Gastroesophageal sphincter (tissue), 4 donors: Measurements from ENCODE around the gene ATP6V0D1. TPM values are rescaled to one million over a fixed set of nuclear protein-coding genes. Genes with fewer than 3 reads are reported as not detected.

Experiments used
- ATAC-seq: fragments of 150-250 bp; one replicate; pipeline ENCODE4 v1.9.1; 2016; ENCODE audit warnings: mild to moderate bottlenecking, moderate library complexity
- H3K27ac ChIP-seq, 4 donors: fragments of 200-600 bp; sonication (generic) in 3 of 4; 1 replicate in 3 of 4; 2 replicates in 1 of 4; pipeline ENCODE4 v1.5.1; 2016 to 2019
- H3K27me3 ChIP-seq: fragments of 200-600 bp; sonication (generic); one replicate; pipeline ENCODE4 v1.5.1; 2019
- H3K36me3 ChIP-seq, 2 donors: fragments of 200-600 bp; sonication (generic); one replicate each; pipeline ENCODE4 v1.5.1; 2019; ENCODE audit warnings: control low read depth in 1 of 2
- H3K4me1 ChIP-seq, 3 donors: fragments of 200-600 bp; sonication (generic); 1 replicate in 2 of 3; 2 replicates in 1 of 3; pipeline ENCODE4 v1.5.1; 2016 to 2019; ENCODE audit warnings: control low read depth in 2 of 3
- H3K4me3 ChIP-seq, 2 donors: fragments of 200-600 bp; sonication (generic); one replicate each; pipeline ENCODE4 v1.5.1; 2019; ENCODE audit warnings: mild to moderate bottlenecking in 1 of 2, moderate library complexity in 1 of 2
- H3K9me3 ChIP-seq, 3 donors: fragments of 200-600 bp; sonication (generic); one replicate each; pipeline ENCODE4 v1.5.1; 2017 to 2019; ENCODE audit warnings: control low read depth in 2 of 3
- EP300 ChIP-seq: sonication (generic); formaldehyde crosslinking; IDR thresholded peaks from one replicate; pipeline ENCODE4 v1.6.1; 2017; ENCODE audit warnings: antibody characterized with exemption, mild to moderate bottlenecking
- POLR2A ChIP-seq, 2 donors: fragments of 450-650 bp; IDR thresholded peaks; one replicate each; pipeline ENCODE4 v1.6.1; 2017; ENCODE audit warnings: antibody characterized with exemption in 2 of 2, mild to moderate bottlenecking in 2 of 2, moderate library complexity in 1 of 2
- POLR2AphosphoS5 ChIP-seq: sonication (generic); formaldehyde crosslinking; IDR thresholded peaks from one replicate; pipeline ENCODE4 v1.6.1; 2017; ENCODE audit warnings: antibody characterized with exemption
- WGBS, 2 donors: methylation state at CpG; one replicate each; pipeline ENCODE4 v1.1.5; 2018; ENCODE audit warnings: low coverage in 1 of 2; 5-methylcytosine and 5-hydroxymethylcytosine counted together
- total RNA-seq, 4 donors: library from RNA; depleted of rRNA; stranded (reverse); fragments of >200 nt; gene quantifications; one replicate each; pipeline ENCODE4 v1.1.0, GENCODE V29; 2016
- TF ChIP-seq, protein P1 (sequence below), 4 experiments: fragments of 200-600 bp in 2 of 4; fragments of 450-650 bp in 2 of 4; sonication (generic) in 1 of 4; IDR thresholded peaks; one replicate each; pipeline ENCODE4 v1.5.1; 2017 to 2019; ENCODE audit warnings: antibody characterized with exemption in 4 of 4, mild to moderate bottlenecking in 2 of 4, moderate library complexity in 2 of 4

ATP6V0D1 gene
- total RNA-seq, 4 donors from 2014 or later, result 94.2 to 145 (median 110) TPM

DNA sequence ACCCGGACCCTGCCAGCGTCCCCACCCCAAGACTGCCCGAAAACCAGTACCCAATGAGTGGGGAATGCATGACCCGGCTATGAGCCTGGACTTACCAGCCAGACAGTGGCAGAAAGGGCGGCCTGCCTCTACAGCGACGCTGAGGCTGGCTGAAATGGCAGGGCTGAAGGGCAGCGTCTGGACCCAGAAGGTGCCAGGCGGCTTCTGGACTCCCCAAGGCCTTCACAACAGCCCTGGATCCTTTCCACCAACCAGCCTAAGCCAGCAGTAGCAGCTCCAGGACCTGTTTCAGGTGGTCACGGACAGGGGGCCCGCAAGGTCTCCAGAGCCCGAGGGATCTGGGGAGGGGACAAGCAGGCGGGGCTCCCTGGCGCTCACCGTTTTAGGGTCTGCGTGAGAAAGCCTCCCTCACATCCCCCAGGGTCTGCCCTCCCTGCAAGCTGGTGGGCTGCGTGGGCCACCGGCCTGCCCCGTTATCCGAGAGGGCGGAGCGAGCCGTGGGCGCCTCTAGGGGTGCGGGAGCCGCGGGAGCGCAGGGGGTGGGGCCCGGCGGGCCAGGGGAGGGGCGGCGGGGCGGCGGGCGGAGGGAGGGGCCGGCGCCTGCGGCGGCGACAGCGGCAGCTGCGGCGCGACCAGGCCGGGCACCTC is 47.4 kb upstream of the ATP6V0D1 start, which contains the start of gene RIPOR1:
Gene RIPOR1, plus strand, starts transcription at position 608 of the 648 bp plus-strand sequence. CDS start 9,618 bp downstream, outside the sequence.
- Histone ChIP-seq H3K27ac (peak within 1 kb of the TSS; percentile 76 to 95 (median 92)), H3K9me3 (no peaks in the 10 kb centered on the region), H3K4me1 (peaks cover 0 to 40% (median 15%) of the 10 kb centered on the region in 3 donors), H3K27me3 (no peaks in the 10 kb centered on the region), H3K4me3 (peak within 1 kb of the TSS; percentile 75 to 95), H3K36me3 (no peaks in the 10 kb centered on the region)
- peak; percentile 56 for ATAC-seq
- WGBS, 2 donors, result no CpG with 5 or more reads among the region's 45 CpGs
- TF ChIP-seq, protein P1, sequence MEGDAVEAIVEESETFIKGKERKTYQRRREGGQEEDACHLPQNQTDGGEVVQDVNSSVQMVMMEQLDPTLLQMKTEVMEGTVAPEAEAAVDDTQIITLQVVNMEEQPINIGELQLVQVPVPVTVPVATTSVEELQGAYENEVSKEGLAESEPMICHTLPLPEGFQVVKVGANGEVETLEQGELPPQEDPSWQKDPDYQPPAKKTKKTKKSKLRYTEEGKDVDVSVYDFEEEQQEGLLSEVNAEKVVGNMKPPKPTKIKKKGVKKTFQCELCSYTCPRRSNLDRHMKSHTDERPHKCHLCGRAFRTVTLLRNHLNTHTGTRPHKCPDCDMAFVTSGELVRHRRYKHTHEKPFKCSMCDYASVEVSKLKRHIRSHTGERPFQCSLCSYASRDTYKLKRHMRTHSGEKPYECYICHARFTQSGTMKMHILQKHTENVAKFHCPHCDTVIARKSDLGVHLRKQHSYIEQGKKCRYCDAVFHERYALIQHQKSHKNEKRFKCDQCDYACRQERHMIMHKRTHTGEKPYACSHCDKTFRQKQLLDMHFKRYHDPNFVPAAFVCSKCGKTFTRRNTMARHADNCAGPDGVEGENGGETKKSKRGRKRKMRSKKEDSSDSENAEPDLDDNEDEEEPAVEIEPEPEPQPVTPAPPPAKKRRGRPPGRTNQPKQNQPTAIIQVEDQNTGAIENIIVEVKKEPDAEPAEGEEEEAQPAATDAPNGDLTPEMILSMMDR (IDR thresholded peaks at IDR 0.05), result no peak
- no peak for TF ChIP-seq POLR2AphosphoS5

GRCh38 chr16:67526149-67526791 is 45.3 kb upstream of the ATP6V0D1 start:
- 81 to 87% methylated on average over 3 of the region's 3 CpGs for WGBS, 2 donors
- Histone ChIP-seq H3K4me1 (peaks cover 0 to 29% (median 19%) of the 10 kb centered on the region in 3 donors), H3K4me3 (no peak overlapping the region), H3K27ac (no peak overlapping the region), H3K27me3 (no peaks in the 10 kb centered on the region), H3K9me3 (no peaks in the 10 kb centered on the region), H3K36me3 (no peaks in the 10 kb centered on the region)
- TF ChIP-seq, protein P1 (IDR thresholded peaks at IDR 0.05), result no peak
- TF ChIP-seq POLR2A (IDR thresholded peaks at IDR 0.05) (no peak), EP300 (no peak), POLR2AphosphoS5 (no peak)
- no peak for ATAC-seq

DNA sequence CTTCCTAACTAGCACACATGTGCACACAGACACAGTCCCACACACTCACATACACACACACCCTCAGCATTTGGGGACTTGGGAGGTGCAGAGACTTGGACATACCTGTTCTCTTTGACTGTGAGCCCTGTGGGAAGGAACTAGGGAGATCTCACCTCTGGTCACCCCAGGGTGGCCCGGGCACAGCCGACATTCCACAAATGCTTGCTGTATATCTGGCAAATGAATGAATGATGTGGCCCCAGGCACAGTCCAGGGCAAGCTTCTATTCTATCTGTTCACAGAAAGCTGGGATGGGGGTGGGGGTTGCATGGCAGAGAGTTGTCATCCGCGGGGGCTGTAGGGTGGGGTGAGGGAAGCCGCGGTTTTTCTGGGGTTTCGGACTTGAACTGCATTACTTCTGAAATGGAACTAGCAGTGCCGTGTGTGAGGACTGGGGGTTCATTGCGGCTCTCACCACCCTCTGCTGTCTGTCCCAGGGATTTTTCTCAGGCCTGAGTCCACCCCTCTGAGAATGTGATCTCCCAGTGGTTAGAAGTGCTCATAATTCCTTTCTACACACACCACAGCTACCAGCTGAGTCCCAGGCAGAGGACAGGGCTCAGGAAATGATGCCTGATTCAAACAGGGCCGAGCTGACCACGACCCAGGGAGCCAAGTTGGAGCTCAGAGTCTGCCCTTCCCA is 44.4 kb upstream of the ATP6V0D1 start:
- no peaks in the 10 kb centered on the region for H3K27me3 ChIP-seq
- H3K36me3 ChIP-seq, result no peaks in the 10 kb centered on the region
- no peaks in the 10 kb centered on the region for H3K9me3 ChIP-seq
- ATAC-seq, result no peak
- no peak overlapping the region for H3K4me3 ChIP-seq
- H3K4me1 ChIP-seq, result peaks cover 0 to 21% (median 11%) of the 10 kb centered on the region in 3 donors
- H3K27ac ChIP-seq, result no peak overlapping the region
- TF ChIP-seq, protein P1 (IDR thresholded peaks at IDR 0.05), result no peak
- TF ChIP-seq POLR2A (IDR thresholded peaks at IDR 0.05) (no peak), EP300 (no peak), POLR2AphosphoS5 (no peak)
- WGBS, 2 donors, result 57% methylated on average over 5 of the region's 11 CpGs; no CpG with 5 or more reads in 1 of the 2 donors

DNA sequence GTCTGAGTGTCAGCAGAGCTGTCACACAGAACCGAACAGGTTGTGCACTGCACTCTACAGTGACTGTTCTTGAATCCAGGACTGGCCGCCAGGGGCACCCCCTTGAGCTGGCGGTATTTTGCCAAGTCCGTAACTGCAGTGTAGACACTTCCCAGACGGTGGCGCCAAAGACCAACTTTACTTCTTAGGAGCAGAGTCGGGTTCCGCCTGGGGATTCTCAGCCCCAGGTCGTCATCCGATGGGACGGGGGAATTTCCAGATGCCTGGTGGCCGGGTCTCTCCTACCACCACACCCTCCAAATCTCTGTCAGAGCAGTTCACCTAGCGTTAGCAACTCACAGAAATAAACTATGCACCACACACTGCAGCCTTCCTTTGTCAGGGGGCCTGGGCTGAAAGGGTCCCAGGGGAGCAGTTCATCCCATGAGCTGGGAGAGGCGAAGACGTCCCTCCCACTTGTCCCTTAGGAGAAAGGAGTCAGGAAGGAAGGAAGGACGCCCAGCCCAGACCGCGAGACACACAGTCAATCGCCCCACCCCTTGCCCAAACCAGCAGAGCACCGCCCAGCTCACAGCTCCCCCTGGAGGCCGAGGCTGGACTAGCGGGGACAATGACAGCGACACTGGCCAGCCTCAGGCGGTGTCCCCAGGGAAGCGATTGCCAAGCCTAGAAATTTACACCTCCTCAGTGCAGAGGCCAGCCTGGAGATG is 40.3 kb upstream of the ATP6V0D1 start:
- no peaks in the 10 kb centered on the region for H3K9me3 ChIP-seq
- peak overlapping the region; percentile 79 to 99 (median 90) for H3K27ac ChIP-seq
- no peak for TF ChIP-seq EP300
- TF ChIP-seq, protein P1 (IDR thresholded peaks at IDR 0.05), result peak; percentile 69 to 99 (median 95)
- peak in 1 of 2 donors; percentile 18 for TF ChIP-seq POLR2A (IDR thresholded peaks at IDR 0.05)
- TF ChIP-seq POLR2AphosphoS5, result peak; percentile 61
- WGBS, 2 donors, result 0% methylated on average over 1 to 3 of the region's 25 CpGs
- no peaks in the 10 kb centered on the region for H3K27me3 ChIP-seq
- peak overlapping the region; percentile 19 to 51 for H3K4me3 ChIP-seq
- H3K36me3 ChIP-seq, result no peaks in the 10 kb centered on the region
- peaks cover 0 to 11% (median 4%) of the 10 kb centered on the region in 3 donors for H3K4me1 ChIP-seq
- peak; percentile 93 for ATAC-seq
